GM18873 (cell line): ENCODE results near the gene GRM3.
A peak's percentile ranks its signal among the peaks of the same experiment; 100 is the strongest.

Experiments used
- ATAC-seq: cut with Tn5 transposase; IDR thresholded peaks from one replicate; pipeline ENCODE4 v1.9.1; 2021; ENCODE audit warnings: mild to moderate bottlenecking, moderate library complexity, moderate number of reproducible peaks; ENCODE audit not compliant: unreplicated experiment, low FRiP score

GRM3 gene

DNA sequence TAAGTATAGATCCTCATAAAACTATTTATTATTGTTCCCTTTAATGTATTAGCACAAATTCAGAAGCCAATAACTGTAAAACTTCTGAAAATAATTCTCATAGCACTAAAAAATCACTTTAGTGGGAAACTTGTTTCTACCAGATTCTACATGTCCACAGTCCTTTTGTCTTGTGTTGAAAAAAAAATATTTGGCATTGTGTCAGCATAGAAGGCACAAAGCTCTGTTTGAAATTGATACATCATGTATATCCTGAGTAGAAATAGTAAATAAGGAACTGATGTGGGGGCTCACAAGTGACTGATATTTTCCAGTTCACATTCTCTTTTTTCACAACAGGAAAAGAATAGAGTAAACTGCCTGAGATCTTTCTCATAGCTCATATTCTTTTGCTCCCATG lies 134.6 kb downstream of the GRM3 start:
- no peak for ATAC-seq

DNA sequence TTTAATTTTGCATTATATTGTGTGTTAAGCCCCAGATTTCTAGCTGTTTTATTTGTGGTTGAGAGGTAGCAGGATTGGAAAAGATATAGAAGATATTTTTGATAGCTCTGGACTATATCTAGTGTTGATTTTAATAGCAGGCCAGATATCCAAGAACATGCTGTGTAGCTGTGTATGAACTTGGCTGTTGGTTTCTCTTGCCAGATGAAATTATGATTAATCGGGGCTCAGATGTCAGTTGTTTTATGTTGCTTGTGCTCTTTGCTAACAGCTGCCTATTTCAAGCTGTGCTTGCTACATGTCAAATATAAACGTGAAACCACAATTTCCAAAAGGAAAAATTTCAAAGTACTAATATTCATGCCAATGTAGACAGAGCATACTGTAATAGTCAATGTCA lies 141.1 kb downstream of the GRM3 start:
- ATAC-seq = no peak

GRCh38 chr7:86785641-86786040 lies 141.9 kb downstream of the GRM3 start:
- ATAC-seq = peak; percentile 80

DNA sequence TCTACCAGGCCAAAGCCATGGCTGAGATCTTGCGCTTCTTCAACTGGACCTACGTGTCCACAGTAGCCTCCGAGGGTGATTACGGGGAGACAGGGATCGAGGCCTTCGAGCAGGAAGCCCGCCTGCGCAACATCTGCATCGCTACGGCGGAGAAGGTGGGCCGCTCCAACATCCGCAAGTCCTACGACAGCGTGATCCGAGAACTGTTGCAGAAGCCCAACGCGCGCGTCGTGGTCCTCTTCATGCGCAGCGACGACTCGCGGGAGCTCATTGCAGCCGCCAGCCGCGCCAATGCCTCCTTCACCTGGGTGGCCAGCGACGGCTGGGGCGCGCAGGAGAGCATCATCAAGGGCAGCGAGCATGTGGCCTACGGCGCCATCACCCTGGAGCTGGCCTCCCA lies 142.7 kb downstream of the GRM3 start:
- no peak for ATAC-seq

- ATAC-seq = peak; percentile 35
These were observed 145.2 kb downstream of the GRM3 start for GRCh38 chr7:86788948-86789347.

DNA sequence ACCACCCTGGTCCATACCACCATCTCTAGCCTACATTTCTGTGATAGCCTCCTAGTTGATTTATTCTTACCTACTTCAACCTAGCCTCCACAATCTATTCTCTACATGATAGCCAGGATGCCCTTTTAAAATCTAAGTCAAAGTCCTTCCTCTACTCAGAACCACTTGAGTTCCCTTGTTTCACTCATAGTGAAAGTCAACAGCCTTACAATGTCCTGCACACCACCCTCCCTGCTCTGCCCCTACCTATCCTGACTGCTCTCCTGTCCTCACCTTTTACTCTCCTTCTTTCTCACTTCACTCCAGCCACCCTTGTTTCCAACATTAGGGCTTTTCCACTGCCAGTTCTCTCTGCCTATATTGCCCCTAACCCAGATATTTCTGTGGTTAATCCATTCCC lies 146.7 kb downstream of the GRM3 start:
- peak; percentile 55 for ATAC-seq

DNA sequence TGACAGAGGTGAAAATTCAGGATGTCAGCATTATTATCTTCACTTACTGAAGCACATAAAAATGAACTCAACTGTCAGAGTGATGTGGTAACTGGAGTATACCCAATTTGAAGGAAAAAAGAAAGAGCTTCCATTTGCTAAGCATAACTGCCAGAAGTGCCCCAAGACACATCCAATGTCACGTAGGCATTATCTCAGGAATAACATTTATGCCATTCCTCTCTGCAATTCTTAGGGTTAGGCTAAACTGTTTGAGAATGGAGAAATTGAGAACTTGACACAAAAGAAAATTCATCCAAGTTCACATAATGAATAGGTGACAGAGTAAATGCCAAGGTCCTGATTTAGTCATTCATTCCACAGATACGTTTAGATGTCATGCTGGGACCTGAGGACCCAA lies 148.6 kb downstream of the GRM3 start:
- ATAC-seq = no peak

GRCh38 chr7:86793136-86793535 lies 149.4 kb downstream of the GRM3 start:
- ATAC-seq = no peak

- peak; percentile 66 for ATAC-seq
These were observed 171.1 kb downstream of the GRM3 start for GRCh38 chr7:86814661-86815379.

- no peak for ATAC-seq
These were observed 171.8 kb downstream of the GRM3 start for GRCh38 chr7:86815556-86815955.

- no peak for ATAC-seq
These were observed 175.2 kb downstream of the GRM3 start for GRCh38 chr7:86818903-86819302.

DNA sequence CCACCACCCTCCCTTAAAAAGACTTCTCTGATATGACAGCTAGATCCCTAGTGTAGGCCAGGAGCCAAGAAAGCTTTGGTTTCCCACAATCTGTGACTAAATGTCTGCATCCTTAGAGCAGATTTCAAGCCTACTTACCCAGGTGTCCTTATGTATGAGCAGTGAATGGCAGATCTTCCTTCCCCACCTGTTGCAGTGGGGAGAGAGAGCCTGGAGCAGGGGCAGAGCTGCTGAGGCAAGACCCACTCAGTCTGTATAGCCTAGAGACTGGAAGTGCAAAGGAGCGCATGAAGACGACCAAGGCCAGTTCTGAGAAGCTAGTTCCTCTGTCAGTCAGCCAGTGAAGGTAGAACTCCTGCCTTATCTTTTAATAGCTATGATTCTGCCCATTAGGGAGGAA lies 180.1 kb downstream of the GRM3 start:
- ATAC-seq = no peak

DNA sequence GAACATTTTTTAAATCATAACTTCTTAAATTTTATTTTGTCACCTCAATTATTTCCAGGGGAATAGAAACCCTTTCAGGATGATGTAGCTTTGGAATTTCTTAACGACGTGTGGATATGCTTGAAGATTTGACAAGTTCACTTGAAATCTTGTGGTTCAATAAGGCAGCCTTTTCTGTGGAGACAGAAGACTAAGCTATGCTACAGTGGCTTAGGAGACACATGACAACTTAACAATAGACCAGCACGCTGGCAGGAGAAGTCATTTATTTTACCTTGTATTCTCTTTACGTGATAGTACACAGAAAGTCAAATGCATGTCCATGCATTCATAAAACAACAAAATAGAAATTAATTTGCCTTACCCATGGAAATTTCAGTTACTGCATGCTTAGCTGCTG lies 181.6 kb downstream of the GRM3 start:
- ATAC-seq = no peak

DNA sequence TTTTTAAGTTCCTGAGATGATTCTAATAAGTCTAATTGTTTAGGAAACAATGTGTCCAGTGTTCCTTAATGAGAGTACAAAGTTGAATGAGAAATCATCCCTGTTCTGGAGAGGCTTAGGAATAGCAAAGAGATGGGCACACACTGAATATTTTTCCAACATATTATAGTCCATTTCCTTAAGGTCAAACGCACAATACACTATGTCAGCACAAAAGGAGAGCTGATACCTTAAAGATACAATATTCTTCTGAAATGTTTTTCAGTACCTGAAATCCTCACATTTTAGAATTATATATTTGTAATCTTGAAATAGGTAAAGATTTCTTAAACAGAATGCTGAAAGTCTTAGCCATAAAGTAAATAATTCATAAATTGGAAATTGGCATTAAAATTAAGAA lies 183.2 kb downstream of the GRM3 start:
- no peak for ATAC-seq

DNA sequence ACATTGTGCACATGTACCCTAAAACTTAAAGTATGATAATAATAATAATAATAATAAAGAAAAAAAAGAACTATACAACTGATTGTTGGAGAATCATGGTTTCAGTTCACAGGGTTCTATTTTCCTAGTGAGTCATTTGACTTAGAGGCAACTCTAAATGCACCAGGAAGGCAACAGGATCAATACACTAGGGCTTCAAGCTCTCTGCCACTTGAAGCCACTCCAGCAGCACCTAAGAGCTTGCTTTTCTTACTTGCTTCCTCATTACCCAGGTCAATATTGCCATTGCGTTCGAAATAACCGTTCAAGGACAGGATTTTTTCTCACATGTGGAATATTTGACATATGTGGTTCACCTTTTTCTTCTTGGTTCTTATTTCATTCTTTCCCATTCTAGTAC lies 189.7 kb downstream of the GRM3 start:
- ATAC-seq = no peak

DNA sequence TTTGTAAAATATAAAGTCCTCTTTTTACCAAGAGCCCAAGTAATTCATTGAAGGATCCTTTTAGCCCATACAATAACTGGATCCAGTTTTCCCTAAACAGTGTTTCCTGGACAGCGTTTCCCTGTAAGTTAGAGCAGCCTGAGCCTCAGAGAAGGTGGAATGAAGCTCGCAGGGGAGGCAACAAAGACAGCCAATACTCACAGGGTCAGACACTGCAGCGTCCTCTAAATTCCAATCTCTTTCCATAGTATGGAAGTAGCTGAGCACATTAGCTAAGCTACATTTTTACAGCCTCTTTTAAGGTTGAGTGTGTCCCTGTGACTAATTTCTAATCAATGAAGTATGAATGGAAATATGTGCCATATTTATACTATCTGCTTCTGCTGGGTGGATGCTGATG lies 193.5 kb downstream of the GRM3 start:
- no peak for ATAC-seq

DNA sequence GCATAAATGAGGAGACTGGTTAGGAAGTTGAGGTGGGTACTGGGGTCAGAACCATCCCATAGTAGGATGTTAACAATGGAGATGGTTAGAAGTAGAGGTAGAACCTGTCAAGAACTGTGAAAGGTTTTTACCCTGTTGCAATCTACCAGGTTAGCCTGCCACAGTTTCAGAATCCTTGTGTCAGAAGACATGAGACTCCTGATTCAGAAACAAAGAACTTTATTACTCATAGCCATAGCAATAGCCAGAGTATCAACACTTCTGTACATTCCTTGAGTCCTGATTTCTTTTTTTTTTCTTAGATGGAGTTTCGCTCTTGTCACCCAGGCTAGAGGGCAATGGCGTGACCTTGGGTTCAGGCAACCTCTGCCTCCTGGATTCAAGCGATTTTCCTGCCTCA lies 200.9 kb downstream of the GRM3 start:
- peak; percentile 66 for ATAC-seq

- ATAC-seq = no peak
These were observed 202.9 kb downstream of the GRM3 start for GRCh38 chr7:86846494-86847190.

DNA sequence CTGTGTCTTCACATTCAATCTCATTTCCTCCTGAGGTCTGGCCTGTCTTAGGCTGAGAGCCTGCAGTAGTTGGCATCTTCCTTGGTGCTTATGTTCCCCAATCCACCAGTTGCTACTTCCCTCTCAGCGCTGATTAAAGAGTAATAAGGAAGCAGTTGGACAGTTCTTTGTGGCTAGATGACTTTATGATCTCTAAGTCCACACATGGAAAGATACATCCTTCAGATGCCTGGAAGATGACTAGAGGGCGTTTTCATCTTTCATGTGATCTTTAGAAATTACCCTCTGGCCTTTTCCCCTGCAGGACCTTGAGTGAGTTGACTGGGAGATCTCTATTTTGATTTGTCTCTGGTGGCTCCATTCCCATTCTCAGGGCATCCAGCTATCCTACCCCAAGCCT lies 204.5 kb downstream of the GRM3 start:
- ATAC-seq = no peak

- ATAC-seq = no peak
These were observed 207.9 kb downstream of the GRM3 start for GRCh38 chr7:86851566-86851965.

GRCh38 chr7:86863452-86863851 lies 219.7 kb downstream of the GRM3 start:
- ATAC-seq = peak; percentile 91

DNA sequence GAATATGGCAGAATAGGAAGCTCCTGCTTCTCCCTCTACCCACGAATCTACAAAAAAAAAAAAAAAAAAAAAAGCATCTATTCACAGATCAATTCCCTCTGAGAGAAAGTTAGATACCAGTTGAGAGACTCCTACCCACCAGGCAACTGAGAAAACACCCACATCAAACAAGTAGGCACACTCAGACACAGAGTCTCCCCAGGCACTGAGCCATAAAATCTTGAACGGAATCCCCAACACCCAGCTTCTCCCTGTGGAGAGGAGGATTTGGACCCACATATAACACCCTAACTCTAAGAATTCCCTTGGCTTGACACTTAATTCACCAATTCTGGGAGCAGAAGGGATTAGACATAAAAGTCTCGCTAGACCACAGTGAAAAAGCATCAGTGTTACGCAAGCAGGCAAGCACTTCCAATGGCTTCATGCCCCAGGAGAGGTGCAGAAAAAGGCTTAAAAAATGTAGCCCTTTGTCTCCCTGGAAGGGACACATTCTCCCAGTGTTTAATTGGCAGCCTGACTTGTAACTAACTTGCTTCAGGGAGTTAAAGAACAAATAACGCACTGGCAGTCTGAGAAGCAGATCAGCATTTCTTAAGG lies 223.6 kb downstream of the GRM3 start:
- no peak for ATAC-seq
